HG03469 (cell line): ENCODE measurements around the gene RAB11FIP3.

ENCODE experiments used
- ATAC-seq: cut with Tn5 transposase; IDR thresholded peaks from one replicate; pipeline ENCODE4 v1.9.1; 2021; ENCODE audit warnings: mild to moderate bottlenecking, moderate library complexity, moderate number of reproducible peaks; ENCODE audit not compliant: unreplicated experiment

Gene RAB11FIP3

DNA sequence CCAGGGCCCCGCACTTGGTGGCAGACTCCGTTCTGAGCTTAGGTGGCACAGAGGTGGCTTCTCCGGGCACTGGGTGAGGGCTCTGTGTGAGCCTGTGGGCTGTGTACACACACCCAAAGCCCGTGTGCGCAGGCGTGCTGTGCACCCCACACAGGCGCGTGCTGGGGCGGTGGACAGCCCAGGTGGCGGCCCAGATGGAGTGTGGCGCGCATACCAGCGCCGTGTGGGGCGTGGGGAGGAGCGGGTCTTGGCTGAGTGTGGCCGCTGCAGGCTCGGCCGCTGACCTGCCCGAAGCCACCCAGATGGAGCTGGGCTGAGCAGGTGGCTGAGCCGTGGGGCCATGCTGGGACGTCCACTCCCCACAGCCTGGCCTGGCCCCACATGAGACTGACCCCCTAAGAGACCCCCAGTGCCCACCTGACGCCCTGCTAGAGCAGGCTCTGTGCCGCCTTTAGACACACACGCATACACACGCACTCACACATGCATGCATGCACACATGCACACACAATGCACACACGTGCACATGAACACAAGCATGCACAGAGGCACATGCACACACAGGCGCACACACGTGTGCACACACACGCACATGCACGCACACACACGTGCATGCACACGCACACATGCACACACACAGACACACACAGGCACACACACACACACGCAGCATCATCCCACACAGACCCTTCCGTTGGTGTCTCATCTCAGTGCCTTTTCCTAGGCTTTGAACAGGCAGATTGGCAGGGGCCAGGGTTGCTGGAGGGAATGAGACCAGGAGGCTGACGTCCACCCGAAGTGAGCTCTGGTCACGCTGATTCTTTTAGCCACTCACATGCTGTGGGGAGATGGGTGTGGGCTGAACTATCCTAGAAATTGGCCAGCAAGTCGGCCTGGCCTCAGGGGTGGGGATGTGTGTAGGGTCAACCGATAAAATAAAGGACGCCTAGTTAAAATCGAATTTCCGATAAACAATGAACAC, 136.8 kb downstream of the RAB11FIP3 start:
- no peak for ATAC-seq

DNA sequence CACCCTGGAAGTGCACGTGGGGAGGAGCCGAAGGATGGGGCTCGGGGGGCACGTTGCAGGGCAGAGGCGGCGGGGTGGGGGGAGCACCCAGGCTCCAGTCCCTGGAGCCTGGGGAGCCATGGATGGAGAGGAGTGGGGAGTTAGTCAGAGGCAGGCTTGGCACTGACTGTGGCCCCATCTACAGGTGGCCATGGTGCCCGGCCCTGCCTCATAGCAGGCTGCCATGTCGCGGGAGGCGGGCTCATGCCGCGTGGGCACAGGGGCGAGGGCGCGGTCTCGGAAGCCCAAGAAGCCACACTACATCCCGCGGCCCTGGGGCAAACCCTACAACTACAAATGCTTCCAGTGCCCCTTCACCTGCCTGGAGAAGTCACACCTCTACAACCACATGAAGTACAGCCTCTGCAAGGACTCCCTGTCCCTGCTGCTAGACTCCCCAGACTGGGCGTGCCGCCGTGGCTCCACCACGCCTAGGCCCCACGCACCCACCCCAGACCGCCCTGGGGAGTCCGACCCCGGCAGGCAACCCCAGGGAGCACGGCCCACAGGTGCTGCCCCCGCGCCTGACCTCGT, 137.7 kb downstream of the RAB11FIP3 start:
- ATAC-seq, result no peak

DNA sequence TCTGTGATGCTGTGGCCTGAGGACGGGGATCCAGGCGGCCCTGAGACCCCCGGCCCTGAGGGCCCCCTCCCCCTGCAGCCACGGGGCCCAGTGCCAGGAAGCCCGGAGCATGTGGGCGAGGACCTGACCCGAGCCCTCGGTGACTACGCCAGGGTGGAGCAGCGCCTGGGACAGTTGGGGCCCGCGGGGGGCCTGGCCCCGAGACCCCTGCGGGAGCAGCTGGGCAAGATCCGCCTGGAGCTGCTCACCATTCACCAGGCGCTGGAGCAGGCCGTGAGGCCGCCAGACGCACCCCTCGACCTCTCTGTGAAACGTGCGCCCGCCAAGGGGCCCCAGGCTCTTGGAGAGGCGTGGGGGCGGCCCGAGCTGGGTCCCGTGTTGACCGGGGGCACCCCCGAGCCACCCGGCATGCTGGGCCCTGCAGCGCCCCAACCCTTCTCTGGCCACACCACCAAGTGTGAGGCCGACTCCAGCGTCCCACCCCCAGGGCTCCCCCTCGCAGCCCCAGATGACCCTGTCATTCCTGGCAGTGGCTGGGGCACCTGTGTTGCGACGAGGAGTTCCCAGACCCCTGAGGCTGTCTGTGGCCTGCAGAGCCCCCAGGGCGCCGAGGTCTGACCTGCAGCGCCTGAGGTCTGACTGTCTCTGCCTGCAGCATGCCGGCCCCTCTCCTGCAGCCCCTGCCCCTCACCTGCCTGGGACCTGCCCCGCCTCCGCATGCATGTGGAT, 139.4 kb downstream of the RAB11FIP3 start:
- ATAC-seq, result no peak

- ATAC-seq, result no peak
These were observed 140.2 kb downstream of the RAB11FIP3 start for GRCh38 chr16:565419-566330.

GRCh38 chr16:566475-567372, 141.3 kb downstream of the RAB11FIP3 start, which contains the start of gene NHLRC4:
TSS of gene NHLRC4 (plus strand) at chr16:567005. CDS start at chr16:568048, 1,043 bp downstream.
- ATAC-seq, result no peak

DNA sequence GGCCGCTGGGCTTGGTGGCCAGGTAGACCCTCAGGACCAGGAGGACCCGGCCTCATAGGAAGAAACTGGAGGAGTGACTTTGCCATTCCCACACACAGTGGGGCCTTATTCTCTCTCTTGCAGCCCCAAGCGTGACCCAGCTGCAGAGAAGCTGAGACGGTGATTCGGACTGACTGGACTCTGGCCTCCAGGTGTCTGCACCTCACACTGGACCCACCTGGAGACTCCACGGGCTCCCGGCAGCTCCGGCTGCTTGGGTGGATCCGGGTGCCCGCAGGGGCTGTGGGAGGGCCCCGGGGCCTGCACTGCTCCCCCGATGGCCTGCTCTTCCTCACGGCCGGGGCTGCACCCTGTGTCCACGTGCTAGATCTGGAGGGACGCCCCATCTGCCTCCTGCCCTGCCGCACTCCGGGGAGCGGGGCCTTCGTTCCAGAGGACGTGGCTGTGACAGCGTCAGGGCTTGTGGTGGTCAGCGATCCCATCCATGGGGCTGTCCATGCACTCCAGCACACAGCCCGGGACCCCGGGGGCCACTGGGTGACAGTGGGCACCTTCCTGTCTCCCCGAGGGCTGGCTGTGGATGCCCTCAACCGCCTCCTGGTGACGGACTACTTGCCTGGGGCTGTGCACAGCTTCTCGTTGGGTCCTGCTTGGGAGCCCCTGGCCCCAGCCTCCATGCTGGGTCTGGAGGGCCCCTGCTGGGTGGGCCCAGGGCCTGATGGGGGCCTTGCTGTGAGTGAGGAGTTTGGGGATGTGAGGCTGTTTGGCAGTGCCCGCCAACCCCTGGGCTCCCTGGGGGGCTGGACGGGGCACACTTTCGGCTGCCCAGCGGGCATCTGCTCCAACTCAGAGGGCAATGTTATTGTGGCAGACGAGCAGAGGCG, 142.2 kb downstream of the RAB11FIP3 start:
- no peak for ATAC-seq

- no peak for ATAC-seq
These were observed 143.2 kb downstream of the RAB11FIP3 start for GRCh38 chr16:568401-569258.

- no peak for ATAC-seq
These were observed 144.2 kb downstream of the RAB11FIP3 start, which contains the start of gene PIGQ for GRCh38 chr16:569445-570254. TSS of gene PIGQ (plus strand) at chr16:569968. CDS start at chr16:574075, 4,107 bp downstream.
